GM18505 (cell line): Measurements from ENCODE around the gene ALDH1A2.

Source experiments
- ATAC-seq: cut with Tn5 transposase; IDR thresholded peaks from one replicate; pipeline ENCODE4 v1.9.1; 2021; ENCODE audit not compliant: unreplicated experiment
- POLR2A ChIP-seq: IDR thresholded peaks from 4 replicates; pipeline ENCODE4 v1.6.1; 2011; ENCODE audit warnings: borderline replicate concordance; ENCODE audit not compliant: insufficient read depth, insufficient read length; ENCODE audit errors: extremely low read depth

ALDH1A2 gene

GRCh38 chr15:57993409-57994145 is 71.9 kb downstream of the ALDH1A2 start:
- ATAC-seq, result no peak
- no peak for TF ChIP-seq POLR2A

- TF ChIP-seq POLR2A, result no peak
- ATAC-seq, result no peak
These were observed 72.7 kb downstream of the ALDH1A2 start for GRCh38 chr15:57992761-57993355.

DNA sequence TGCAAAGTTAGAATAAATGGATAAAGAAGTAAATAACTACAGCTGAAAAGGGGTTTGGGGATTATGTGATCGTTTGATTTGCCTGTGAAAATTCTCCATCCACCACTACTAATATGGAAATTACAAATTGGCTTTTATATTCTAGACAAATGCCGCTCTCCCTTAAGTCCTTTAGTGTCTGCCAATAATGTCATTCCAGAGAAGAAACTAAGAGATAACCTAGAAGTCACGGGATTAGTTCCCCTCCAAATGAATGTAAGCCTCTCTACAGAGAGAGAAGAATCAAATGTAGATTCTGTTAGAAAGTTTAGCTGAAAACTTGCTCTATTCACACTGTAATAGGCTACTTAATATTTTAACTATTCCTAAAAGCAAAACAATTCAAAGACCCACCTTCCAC is 92.0 kb downstream of the ALDH1A2 start:
- TF ChIP-seq POLR2A, result no peak
- ATAC-seq, result no peak

DNA sequence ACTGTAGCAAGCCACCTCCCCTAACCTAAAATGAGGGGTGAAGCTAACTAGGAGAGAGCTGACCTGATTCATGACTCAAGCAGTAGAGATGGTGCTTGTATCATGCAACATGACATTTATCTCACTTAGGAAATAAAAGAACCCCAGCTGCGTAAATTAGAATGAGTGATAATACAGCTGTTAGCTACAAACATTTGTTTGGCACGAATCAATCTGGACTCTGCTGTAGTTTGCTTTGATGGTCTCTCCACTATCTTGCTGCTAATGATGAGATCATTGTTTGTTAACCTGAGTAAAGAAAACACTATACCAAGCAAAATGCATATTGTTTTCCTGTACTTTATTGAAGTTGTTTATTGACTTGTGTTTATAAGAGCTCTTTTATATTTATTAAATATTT is 92.6 kb downstream of the ALDH1A2 start:
- no peak for TF ChIP-seq POLR2A
- no peak for ATAC-seq

DNA sequence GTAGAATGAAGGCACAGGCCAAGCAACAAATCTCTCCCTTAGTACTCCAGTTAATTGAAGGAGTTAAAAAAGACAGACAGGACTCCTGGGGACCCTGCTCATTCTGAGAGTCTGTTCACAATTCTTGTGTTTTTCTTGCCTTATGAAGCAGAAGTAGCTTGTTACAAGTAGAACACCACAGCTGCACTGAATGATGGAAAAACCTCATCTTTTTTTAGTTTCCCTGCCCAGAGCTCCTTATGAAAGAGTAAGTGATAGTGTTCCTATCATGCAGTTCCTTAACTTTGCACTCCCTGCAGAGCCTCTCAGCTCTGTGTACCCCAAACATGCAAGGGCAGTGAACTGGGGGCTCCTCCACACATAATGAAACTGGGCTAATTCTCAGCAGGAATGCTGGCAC is 95.5 kb downstream of the ALDH1A2 start:
- TF ChIP-seq POLR2A, result no peak
- no peak for ATAC-seq

DNA sequence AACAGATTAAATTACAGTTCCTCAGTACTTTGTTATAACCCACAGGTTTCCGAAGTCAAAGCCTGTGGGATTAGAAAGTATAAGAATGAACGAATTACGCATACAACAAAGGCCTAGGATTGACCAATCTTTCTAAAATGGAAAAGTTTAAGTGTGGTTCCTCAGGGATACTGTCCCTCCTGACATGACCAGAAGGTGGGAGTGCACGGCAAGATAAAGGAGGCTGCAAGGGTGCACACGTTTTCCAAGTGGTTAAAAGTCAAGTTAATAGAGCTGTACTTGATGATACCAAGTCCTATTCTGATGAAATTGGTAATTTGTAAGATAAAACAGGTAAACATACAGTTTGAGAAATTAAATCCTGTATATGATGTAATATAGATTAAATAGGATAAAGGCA is 96.2 kb downstream of the ALDH1A2 start:
- no peak for TF ChIP-seq POLR2A
- no peak for ATAC-seq

GRCh38 chr15:57962887-57963286 is 102.6 kb downstream of the ALDH1A2 start:
- no peak for ATAC-seq
- TF ChIP-seq POLR2A, result no peak

DNA sequence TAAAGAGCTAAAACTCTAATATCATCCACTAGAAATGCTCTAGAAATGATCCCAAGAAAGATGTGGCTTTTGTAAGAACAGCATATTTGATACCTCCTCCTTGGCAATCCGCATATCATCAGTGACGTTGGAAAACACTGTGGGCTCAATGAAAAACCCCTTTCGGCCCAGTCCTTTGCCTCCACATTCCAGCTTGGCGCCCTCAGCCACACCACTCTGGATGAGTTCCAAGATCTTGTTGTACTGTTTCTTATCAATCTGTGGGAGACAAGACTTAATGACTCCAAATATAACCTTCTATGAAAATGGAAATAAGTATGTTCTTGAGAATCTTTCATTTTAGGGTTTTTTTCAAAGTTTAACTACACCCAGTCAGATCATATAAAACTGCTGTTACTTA is 103.6 kb downstream of the ALDH1A2 start:
- ATAC-seq, result no peak
- TF ChIP-seq POLR2A, result no peak

DNA sequence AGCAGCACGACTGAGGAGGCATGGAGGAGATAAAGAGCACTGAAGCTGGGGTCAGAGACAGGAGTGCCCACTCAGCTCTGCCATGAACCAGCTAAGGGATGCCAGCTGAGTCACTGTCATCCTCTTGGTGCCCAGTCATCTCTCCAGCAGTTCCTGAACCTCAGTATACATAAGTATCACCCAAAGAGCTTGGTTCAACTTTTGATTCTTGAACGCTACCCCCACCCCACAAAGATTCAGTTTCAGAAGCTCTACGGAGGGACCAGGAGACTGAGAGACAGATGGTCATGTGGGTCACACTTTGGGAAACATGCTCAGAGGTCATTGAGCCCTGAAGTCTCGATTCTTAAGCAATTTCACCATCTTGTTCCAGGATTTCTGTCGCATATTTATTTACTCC is 108.4 kb downstream of the ALDH1A2 start:
- no peak for TF ChIP-seq POLR2A
- ATAC-seq, result no peak

- no peak for ATAC-seq
These were observed 111.6 kb downstream of the ALDH1A2 start for GRCh38 chr15:57953874-57954273.

GRCh38 chr15:57951328-57951932 is 114.1 kb downstream of the ALDH1A2 start:
- ATAC-seq, result no peak

More at GRCh38 chr15:57953874-57954273, 111.6 kb downstream of the ALDH1A2 start:
- TF ChIP-seq POLR2A, result no peak

DNA sequence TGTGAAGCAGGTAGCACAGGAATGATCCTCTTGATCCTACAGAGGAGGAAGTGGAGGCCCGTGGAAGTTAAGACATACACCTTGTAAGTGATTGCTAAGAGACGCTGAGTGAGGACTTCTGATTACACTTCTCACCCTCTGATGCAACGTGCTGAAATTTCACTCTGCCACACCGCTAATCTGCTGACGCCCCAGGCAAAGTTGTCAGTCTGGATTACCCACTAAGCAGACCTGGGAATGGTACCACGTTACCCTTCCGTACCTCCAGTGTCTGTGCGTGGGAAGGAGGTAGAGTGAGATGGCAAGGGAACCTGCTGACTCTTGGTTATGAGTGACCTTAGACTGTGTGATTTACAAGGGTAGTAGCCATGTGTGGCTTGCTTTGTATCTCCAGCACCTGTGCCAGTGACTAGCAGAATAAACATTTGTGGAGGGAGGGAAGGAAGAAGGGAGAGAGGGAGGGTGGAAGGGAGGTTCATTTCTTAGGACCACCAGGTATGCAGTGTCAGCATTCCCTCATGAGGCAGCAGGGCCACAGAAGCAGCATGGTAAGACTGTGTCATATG is 115.0 kb downstream of the ALDH1A2 start:
- TF ChIP-seq POLR2A, result no peak

More at GRCh38 chr15:57951328-57951932, 114.1 kb downstream of the ALDH1A2 start:
- TF ChIP-seq POLR2A, result no peak

DNA sequence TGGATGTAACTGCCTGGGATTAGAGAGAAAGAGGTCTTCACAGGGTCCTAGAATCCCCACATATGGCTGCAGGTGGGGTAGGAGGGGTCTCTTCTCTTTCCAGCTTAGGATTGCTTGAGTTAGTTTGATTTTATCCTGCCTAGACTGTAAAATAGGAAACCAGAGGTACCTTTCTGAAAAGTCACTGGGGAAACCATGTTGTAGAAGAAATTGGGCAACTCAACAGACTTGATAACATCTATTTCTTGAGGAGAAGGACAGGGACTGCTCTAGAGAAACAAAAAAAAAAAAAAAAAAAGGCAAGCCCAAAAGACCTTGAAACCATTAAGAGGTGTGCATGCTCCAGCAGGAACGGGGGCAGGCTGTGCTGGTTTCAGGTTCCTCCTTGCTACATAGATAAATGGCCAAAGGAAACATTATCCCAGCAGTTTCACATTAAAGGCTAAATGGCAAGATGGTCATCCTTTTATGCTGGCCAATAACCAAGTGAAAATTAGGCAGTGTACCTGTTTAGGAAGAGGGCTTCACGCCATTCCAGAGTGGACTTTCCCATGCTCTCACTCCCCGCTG is 116.1 kb downstream of the ALDH1A2 start:
- ATAC-seq, result no peak
- TF ChIP-seq POLR2A, result no peak

More for the DNA sequence above, 115.0 kb downstream of the ALDH1A2 start:
- ATAC-seq, result no peak
